Natural killer cell (primary cell): ENCODE results near the gene MFSD8. TPM values are rescaled to one million over a fixed set of nuclear protein-coding genes. Genes with fewer than 3 reads are reported as not detected.

Experiments used
- ATAC-seq, 3 donors: fragments of 150-1000 bp in 2 of 3; fragments of 200-7000 bp in 1 of 3; cut with Tn5 transposase; 1 replicate in 1 of 3; 2 replicates in 2 of 3; pipeline ENCODE4 v1.10.0; 2021; ENCODE audit warnings: mild to moderate bottlenecking in 2 of 3, moderate library complexity in 2 of 3
- DNase-seq, 2 donors: peaks; one replicate each; pipeline versions ENCODE4 v3.0.0 to v3.0.0-alpha.2; 2013 to 2021; ENCODE audit warnings: mixed read lengths in 1 of 2
- H3K27ac ChIP-seq: one replicate; pipeline ENCODE4 v1.5.1; 2013; ENCODE audit warnings: mild to moderate bottlenecking, low read length
- H3K27me3 ChIP-seq: one replicate; pipeline ENCODE4 v1.6.1; 2013; ENCODE audit warnings: low read length; ENCODE audit not compliant: control insufficient read depth, insufficient read depth
- H3K36me3 ChIP-seq: one replicate; pipeline ENCODE4 v1.6.1; 2013; ENCODE audit warnings: low read length; ENCODE audit not compliant: control insufficient read depth, insufficient read depth
- H3K4me1 ChIP-seq: one replicate; pipeline ENCODE4 v1.6.1; 2013; ENCODE audit warnings: low read length; ENCODE audit not compliant: control insufficient read depth, insufficient read depth
- H3K4me3 ChIP-seq: one replicate; pipeline ENCODE4 v1.5.1; 2013; ENCODE audit warnings: low read length
- H3K9me3 ChIP-seq: one replicate; pipeline ENCODE4 v1.6.1; 2013; ENCODE audit warnings: low read length; ENCODE audit not compliant: control insufficient read depth, insufficient read depth
- H3K27ac Mint-ChIP-seq, 2 donors: one replicate each; pipeline ENCODE4 v1.8.0; 2022; ENCODE audit warnings: mild to moderate bottlenecking in 2 of 2, mixed read lengths in 2 of 2, moderate library complexity in 1 of 2
- H3K27me3 Mint-ChIP-seq, 2 donors: one replicate each; pipeline ENCODE4 v1.8.0; 2022; ENCODE audit warnings: low read depth in 2 of 2, mixed read lengths in 2 of 2
- H3K36me3 Mint-ChIP-seq: one replicate; pipeline ENCODE4 v1.8.0; 2022; ENCODE audit warnings: mixed read lengths
- H3K4me1 Mint-ChIP-seq, 2 donors: one replicate each; pipeline ENCODE4 v1.8.0; 2022; ENCODE audit warnings: mixed read lengths in 2 of 2
- H3K4me3 Mint-ChIP-seq: one replicate; pipeline ENCODE4 v1.8.0; 2022; ENCODE audit warnings: mild to moderate bottlenecking, moderate library complexity, mixed read lengths
- H3K9me3 Mint-ChIP-seq, 2 donors: one replicate each; pipeline ENCODE4 v1.8.0; 2022; ENCODE audit warnings: mixed read lengths in 2 of 2
- WGBS: methylation state at CpG from one replicate; pipeline ENCODE4 v1.1.7; 2013; ENCODE audit warnings: missing lambda C conversion rate; ENCODE audit not compliant: insufficient coverage; 5-methylcytosine and 5-hydroxymethylcytosine counted together
- intact Hi-C: fragments of 100-400 bp; cut with micrococcal nuclease; formaldehyde crosslinking; loops from one replicate; pipeline ENCODE4 v1.14.2; 2022
- total RNA-seq, 4 donors: library from RNA; stranded (reverse); fragments of 120-200 nt in 1 of 4; gene quantifications; one replicate each; pipeline versions ENCODE4 v1.2.3 to v1.2.4, GENCODE V29; 2013 to 2022
- TF ChIP-seq, protein P1 (sequence below): fragments of 200-600 bp; IDR thresholded peaks from one replicate; pipeline ENCODE4 v1.8.0; 2022; ENCODE audit warnings: antibody characterized with exemption

MFSD8 gene
- total RNA-seq, 3 donors from 2014 or later (not counting 1 experiment from before 2014, with no cell fraction given), result 25.9 to 34.0 (median 25.9) TPM

DNA sequence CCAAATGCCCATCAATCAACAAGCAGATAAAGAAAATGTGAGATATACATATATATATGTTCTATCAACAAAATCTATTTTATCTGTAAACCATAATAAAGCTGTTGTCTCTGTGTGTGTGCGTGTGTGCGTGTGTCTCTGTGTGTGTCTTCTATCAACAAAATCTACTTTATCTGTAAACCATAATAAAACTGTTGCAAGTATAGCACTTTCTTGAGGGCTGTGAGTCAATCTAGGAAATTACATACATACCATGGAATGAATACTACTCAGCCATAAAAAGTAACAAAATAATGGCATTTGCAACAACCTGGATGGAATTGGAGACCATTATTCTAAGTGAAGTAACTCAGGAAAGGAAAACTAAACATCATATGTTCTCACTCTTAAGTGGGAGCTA lies 96.8 kb downstream of the MFSD8 start:
- Mint-ChIP-seq H3K4me3 (no peak overlapping the region), H3K27ac (no peak overlapping the region), H3K4me1 (no peaks in the 10 kb centered on the region), H3K9me3 (no peaks in the 10 kb centered on the region), H3K36me3 (no peaks in the 10 kb centered on the region), H3K27me3 (no peaks in the 10 kb centered on the region)
- Histone ChIP-seq H3K4me3 (no peak overlapping the region), H3K27me3 (no peaks in the 10 kb centered on the region), H3K27ac (no peak overlapping the region), H3K36me3 (no peaks in the 10 kb centered on the region), H3K4me1 (no peaks in the 10 kb centered on the region), H3K9me3 (no peaks in the 10 kb centered on the region)
- TF ChIP-seq, protein P1, sequence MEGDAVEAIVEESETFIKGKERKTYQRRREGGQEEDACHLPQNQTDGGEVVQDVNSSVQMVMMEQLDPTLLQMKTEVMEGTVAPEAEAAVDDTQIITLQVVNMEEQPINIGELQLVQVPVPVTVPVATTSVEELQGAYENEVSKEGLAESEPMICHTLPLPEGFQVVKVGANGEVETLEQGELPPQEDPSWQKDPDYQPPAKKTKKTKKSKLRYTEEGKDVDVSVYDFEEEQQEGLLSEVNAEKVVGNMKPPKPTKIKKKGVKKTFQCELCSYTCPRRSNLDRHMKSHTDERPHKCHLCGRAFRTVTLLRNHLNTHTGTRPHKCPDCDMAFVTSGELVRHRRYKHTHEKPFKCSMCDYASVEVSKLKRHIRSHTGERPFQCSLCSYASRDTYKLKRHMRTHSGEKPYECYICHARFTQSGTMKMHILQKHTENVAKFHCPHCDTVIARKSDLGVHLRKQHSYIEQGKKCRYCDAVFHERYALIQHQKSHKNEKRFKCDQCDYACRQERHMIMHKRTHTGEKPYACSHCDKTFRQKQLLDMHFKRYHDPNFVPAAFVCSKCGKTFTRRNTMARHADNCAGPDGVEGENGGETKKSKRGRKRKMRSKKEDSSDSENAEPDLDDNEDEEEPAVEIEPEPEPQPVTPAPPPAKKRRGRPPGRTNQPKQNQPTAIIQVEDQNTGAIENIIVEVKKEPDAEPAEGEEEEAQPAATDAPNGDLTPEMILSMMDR, result no peak
- intact Hi-C loops, result no loop called here
- no peak for DNase-seq
- 100% methylated on average over 2 of the region's 2 CpGs for WGBS
- no peak for ATAC-seq

Other genes starting within 250 kb of the MFSD8 start
- gene SLC25A31, start 234.8 kb downstream of the MFSD8 start, total RNA-seq, result not detected
- not detected for gene HSPA4L, start 182.9 kb downstream of the MFSD8 start, total RNA-seq
- gene PLK4, start 84.3 kb downstream of the MFSD8 start, total RNA-seq, result 1 to 10 TPM; 3.9 to 7.3 (median 5.4) TPM
- 10 to 100 TPM; 16.0 to 21.9 (median 17.6) TPM for gene ABHD18, start 233 bp upstream of the MFSD8 start, total RNA-seq
- gene LARP1B, start 96.1 kb upstream of the MFSD8 start, total RNA-seq, result 10 to 100 TPM in 1 of 3 donors, 1 to 10 TPM in 2; 8.5 to 10.7 (median 9.1) TPM